Measurements from ENCODE around the gene MAP1B. TPM values are rescaled to one million over a fixed set of nuclear protein-coding genes. Genes with fewer than 3 reads are reported as not detected.

MAP1B gene
- total and polyA plus RNA-seq, 9 of the 15 experiments (the other 6 are each of a cell fraction or from before 2014, with no cell fraction given), result 5.2 to 66.1 (median 17.3) TPM

GRCh38 chr5:72206160-72206559, 98.9 kb downstream of the MAP1B start (continued):
- TF ChIP-seq CTCFL (IDR thresholded peaks at IDR 0.05; ENCODE audit: borderline replicate concordance, insufficient read depth, low read depth, low read length, poor library complexity, severe bottlenecking) (no peak), MAFK (IDR thresholded peaks at IDR 0.05; ENCODE audit: low read length) (no peak), HMBOX1 (IDR thresholded peaks at IDR 0.05) (no peak), GTF2F1 (IDR thresholded peaks at IDR 0.05; ENCODE audit: low read depth, low read length) (no peak), ZKSCAN8 (CRISPR knock-in tag; IDR thresholded peaks at IDR 0.05) (no peak), ZBTB9 (CRISPR knock-in tag; IDR thresholded peaks at IDR 0.05) (no peak), GATA2 (CRISPR knock-in tag; IDR thresholded peaks at IDR 0.05) (no peak), ZBTB43 (CRISPR knock-in tag; IDR thresholded peaks at IDR 0.05) (no peak), ZNF764 (CRISPR knock-in tag; IDR thresholded peaks at IDR 0.05; ENCODE audit: low read depth) (no peak), MAFG (tag; conservative IDR thresholded peaks at IDR 0.05) (peak; percentile 54; the same call in 1 of the 2 replicates), ZNF696 (CRISPR knock-in tag; conservative IDR thresholded peaks at IDR 0.05) (no peak), MECOM (CRISPR knock-in tag; IDR thresholded peaks at IDR 0.05) (no peak), ZNF695 (CRISPR knock-in tag; IDR thresholded peaks at IDR 0.05) (no peak), SOX6 (IDR thresholded peaks at IDR 0.05) (no peak), ZNF707 (CRISPR knock-in tag; conservative IDR thresholded peaks at IDR 0.05) (no peak), MYBL2 (IDR thresholded peaks at IDR 0.05; ENCODE audit: low read depth) (no peak), MYBL2 (CRISPR knock-in tag; IDR thresholded peaks at IDR 0.05; ENCODE audit: borderline replicate concordance) (no peak), KAT7 (CRISPR knock-in tag; IDR thresholded peaks at IDR 0.05; ENCODE audit: borderline replicate concordance) (no peak), ZEB2 (IDR thresholded peaks at IDR 0.05) (no peak), FOXP4 (CRISPR knock-in tag; IDR thresholded peaks at IDR 0.05; ENCODE audit: borderline replicate concordance) (no peak), PHF20 (IDR thresholded peaks at IDR 0.05; ENCODE audit: partially characterized antibody) (no peak)

Measured in K562 (cell line).